Motor neuron (in vitro differentiated cells): ENCODE results near the gene MFRP. TPM values are rescaled to one million over a fixed set of nuclear protein-coding genes. Genes with fewer than 3 reads are reported as not detected.

Experiments
- ATAC-seq, 8 experiments: fragments of 200-7000 bp; cut with Tn5 transposase; replicated peaks in 6 of 8; 2 replicates each; pipeline ENCODE4 v1.8.0; 2021; ENCODE audit warnings: mild to moderate bottlenecking in 8 of 8, moderate library complexity in 8 of 8
- H3K27ac ChIP-seq, 2 donors: fragments of 250-450 bp; sonication (Bioruptor Pico); 2 replicates each; pipeline ENCODE4 v1.9.0; 2021; ENCODE audit warnings: antibody characterized with exemption in 2 of 2, mild to moderate bottlenecking in 2 of 2, moderate library complexity in 1 of 2
- H3K4me1 ChIP-seq, 2 donors: fragments of 250-450 bp; sonication (Bioruptor Pico); replicated peaks in 1 of 2; 2 replicates each; pipeline ENCODE4 v1.6.1; 2021; ENCODE audit warnings: antibody characterized with exemption in 2 of 2, mild to moderate bottlenecking in 2 of 2, moderate library complexity in 1 of 2
- H3K4me3 ChIP-seq, 5 donors: fragments of 250-450 bp; sonication (Bioruptor Pico); 2 replicates each; pipeline ENCODE4 v1.9.0; 2021; ENCODE audit warnings: antibody characterized with exemption in 5 of 5, mild to moderate bottlenecking in 5 of 5, moderate library complexity in 4 of 5
- WGBS, 10 experiments: fragments of 450-650 bp; shearing (Covaris generic); methylation state at CpG; one replicate each; pipeline ENCODE4 v1.0.0; 2022; 5-methylcytosine and 5-hydroxymethylcytosine counted together
- in situ Hi-C, 9 experiments: fragments of 400-800 bp; cut with MboI; loops; one replicate each; pipeline ENCODE4 v1.15.0; 2021; ENCODE audit warnings: low sequenced_read_pairs in 9 of 9, low pct_unique_long_range_greater_than_20kb in 2 of 9; ENCODE audit not compliant: unreplicated experiment in 9 of 9
- total RNA-seq, 8 experiments: library from RNA; unstranded; fragments of 300-600 nt; gene quantifications; 2 replicates each; pipeline versions ENCODE4 v1.2.3 to v1.2.4, GENCODE V29; 2022

Gene MFRP
- total RNA-seq, 8 experiments from 2014 or later, result 0.05 to 0.62 (median 0.12) TPM; not detected in 2

- 20 to 100% (median 81%) methylated on average over 1 to 6 of the region's 13 CpGs; no CpG with 5 or more reads in 5 of the 10 experiments for WGBS, 10 experiments
- in situ Hi-C loops, result loop anchor here in 1 of 9 experiments (10.0 kb wide), 1 partner anchor 105 kb away; no protein-coding TSS in a partner anchor
- Histone ChIP-seq H3K4me1 (peaks cover 46 to 49% of the 10 kb centered on the region in 2 donors), H3K4me3 (no peak overlapping the region), H3K27ac (no peak overlapping the region)
- no peak for ATAC-seq
These were observed 22.8 kb upstream of the MFRP start for GRCh38 chr11:119369132-119369925.

- WGBS, 10 experiments, result 10 to 83% (median 69%) methylated on average over 1 to 9 of the region's 17 CpGs; no CpG with 5 or more reads in 2 of the 10 experiments
- Histone ChIP-seq H3K4me1 (peaks cover 45 to 49% of the 10 kb centered on the region in 2 donors), H3K27ac (peak overlapping the region in 1 of 2 donors; percentile 47), H3K4me3 (no peak overlapping the region)
- ATAC-seq, result peak; percentile 2 to 74 (median 48)
- in situ Hi-C loops, result loop anchor here in 1 of 9 experiments (10.0 kb wide), 1 partner anchor 106 kb away; no protein-coding TSS in a partner anchor
These were observed 21.9 kb upstream of the MFRP start for GRCh38 chr11:119368121-119369034.

GRCh38 chr11:119367661-119368120, 21.2 kb upstream of the MFRP start:
- peak in 6 of 8 experiments; percentile 1 to 52 (median 11) for ATAC-seq
- Histone ChIP-seq H3K27ac (no peak overlapping the region), H3K4me1 (peaks cover 51 to 56% of the 10 kb centered on the region in 2 donors), H3K4me3 (no peak overlapping the region)
- in situ Hi-C loops, result loop anchor here in 1 of 9 experiments (10.0 kb wide), 1 partner anchor 107 kb away; no protein-coding TSS in a partner anchor
- WGBS, 10 experiments, result 3 to 100% (median 63%) methylated on average over 2 to 8 of the region's 9 CpGs; no CpG with 5 or more reads in 5 of the 10 experiments

GRCh38 chr11:119366690-119367620, 20.4 kb upstream of the MFRP start:
- H3K4me3 ChIP-seq, result no peak overlapping the region
- in situ Hi-C loops, result loop anchor here in 1 of 9 experiments (10.0 kb wide), 1 partner anchor 108 kb away; no protein-coding TSS in a partner anchor
- ATAC-seq, result peak in 3 of 8 experiments; percentile 36 to 53 (median 37)
- peaks cover 58 to 63% of the 10 kb centered on the region in 2 donors for H3K4me1 ChIP-seq
- no peak overlapping the region for H3K27ac ChIP-seq
- 19 to 100% (median 70%) methylated on average over 1 to 5 of the region's 11 CpGs; no CpG with 5 or more reads in 4 of the 10 experiments for WGBS, 10 experiments

- in situ Hi-C loops, result loop anchor here in 1 of 9 experiments (10.0 kb wide), 1 partner anchor 110 kb away; no protein-coding TSS in a partner anchor
- 17 to 100% (median 62%) methylated on average over 1 to 4 of the region's 6 CpGs; no CpG with 5 or more reads in 4 of the 10 experiments for WGBS, 10 experiments
- no peak overlapping the region for H3K4me3 ChIP-seq
- H3K27ac ChIP-seq, result no peak overlapping the region
- peaks cover 59 to 71% of the 10 kb centered on the region in 2 donors for H3K4me1 ChIP-seq
- ATAC-seq, result peak in 4 of 8 experiments; percentile 12 to 20 (median 15)
These were observed 18.6 kb upstream of the MFRP start for GRCh38 chr11:119365071-119365591.

GRCh38 chr11:119363851-119364590, 17.5 kb upstream of the MFRP start:
- WGBS, 10 experiments, result 0 to 17% methylated on average over 1 to 2 of the region's 88 CpGs; no CpG with 5 or more reads in 8 of the 10 experiments
- peak in 7 of 8 experiments; percentile 1 to 57 (median 36) for ATAC-seq
- in situ Hi-C loops, result loop anchor here in 1 of 9 experiments (10.0 kb wide), 1 partner anchor 111 kb away; no protein-coding TSS in a partner anchor
- H3K4me1 ChIP-seq, result peaks cover 52 to 64% of the 10 kb centered on the region in 2 donors
- no peak overlapping the region for H3K27ac ChIP-seq
- H3K4me3 ChIP-seq, result peak overlapping the region; percentile 34 to 48 (median 42)

GRCh38 chr11:119363081-119363850, 16.8 kb upstream of the MFRP start:
- peak overlapping the region; percentile 34 to 48 (median 42) for H3K4me3 ChIP-seq
- no CpG with 5 or more reads among the region's 44 CpGs for WGBS, 10 experiments

GRCh38 chr11:119362741-119363080, 16.2 kb upstream of the MFRP start:
- 80 to 100% methylated on average over 2 to 3 of the region's 5 CpGs; no CpG with 5 or more reads in 8 of the 10 experiments for WGBS, 10 experiments
- Histone ChIP-seq H3K4me3 (no peak overlapping the region), H3K27ac (no peak overlapping the region), H3K4me1 (peaks cover 39 to 51% of the 10 kb centered on the region in 2 donors)
- in situ Hi-C loops, result loop anchor here in 1 of 9 experiments (10.0 kb wide), 1 partner anchor 112 kb away; no protein-coding TSS in a partner anchor
- ATAC-seq, result no peak

More at GRCh38 chr11:119363081-119363850, 16.8 kb upstream of the MFRP start:
- in situ Hi-C loops, result loop anchor here in 1 of 9 experiments (10.0 kb wide), 1 partner anchor 112 kb away; no protein-coding TSS in a partner anchor
- Histone ChIP-seq H3K27ac (no peak overlapping the region), H3K4me1 (peaks cover 44 to 56% of the 10 kb centered on the region in 2 donors)
- no peak for ATAC-seq

GRCh38 chr11:119361941-119362725, 15.6 kb upstream of the MFRP start:
- in situ Hi-C loops, result loop anchor here in 1 of 9 experiments (10.0 kb wide), 1 partner anchor 113 kb away; no protein-coding TSS in a partner anchor
- peaks cover 33 to 48% of the 10 kb centered on the region in 2 donors for H3K4me1 ChIP-seq
- ATAC-seq, result peak in 1 of 8 experiments; percentile 5
- no peak overlapping the region for H3K4me3 ChIP-seq
- WGBS, 10 experiments, result 70 to 100% (median 78%) methylated on average over 3 to 7 of the region's 11 CpGs; no CpG with 5 or more reads in 2 of the 10 experiments
- H3K27ac ChIP-seq, result peak overlapping the region in 1 of 2 donors; percentile 35
